MCF 10A (cell line): Measurements from ENCODE around the gene MARK3. TPM values are rescaled to one million over a fixed set of nuclear protein-coding genes. Genes with fewer than 3 reads are reported as not detected.

Experiments used
- BruUV-seq: library from RNA; stranded (reverse); fragments of 400-500 nt; replicated peaks from 2 replicates; lab custom pipeline; 2021; lab: Mats Ljungman, UMichigan
- CTCF ChIA-PET: fragments of 300-600 bp; sonication (Branson Sonifier 250); formaldehyde crosslinking; extraction: SDS; loops from one replicate; lab custom pipeline; 2021; ENCODE audit warnings: antibody characterized with exemption, inconsistent platforms; lab: Yijun Ruan, JAX
- POLR2A ChIA-PET: fragments of 300-600, 350-650 bp; sonication (Branson Sonifier 250); formaldehyde crosslinking; extraction: SDS; loops from one replicate; lab custom pipeline; 2020; ENCODE audit warnings: antibody characterized with exemption, inconsistent platforms; lab: Yijun Ruan, JAX
- DNase-seq: peaks from one replicate; pipeline ENCODE4 v3.0.0-alpha.2; 2018; ENCODE audit not compliant: unreplicated experiment
- H3K27ac Mint-ChIP-seq: one replicate; pipeline ENCODE4 v1.8.0; 2022; ENCODE audit warnings: mild to moderate bottlenecking, low read depth, mixed read lengths; ENCODE audit not compliant: unreplicated experiment
- H3K27me3 Mint-ChIP-seq: one replicate; pipeline ENCODE4 v1.8.0; 2022; ENCODE audit warnings: mixed read lengths; ENCODE audit not compliant: insufficient read depth, unreplicated experiment
- H3K36me3 Mint-ChIP-seq: one replicate; pipeline ENCODE4 v1.8.0; 2022; ENCODE audit warnings: mild to moderate bottlenecking, moderate library complexity, mixed read lengths; ENCODE audit not compliant: insufficient read depth, unreplicated experiment
- H3K4me1 Mint-ChIP-seq: one replicate; pipeline ENCODE4 v1.8.0; 2022; ENCODE audit warnings: mixed read lengths; ENCODE audit not compliant: insufficient read depth, unreplicated experiment
- H3K4me3 Mint-ChIP-seq: one replicate; pipeline ENCODE4 v1.8.0; 2022; ENCODE audit warnings: mild to moderate bottlenecking, moderate library complexity, mixed read lengths; ENCODE audit not compliant: unreplicated experiment
- H3K9me3 Mint-ChIP-seq: one replicate; pipeline ENCODE4 v1.8.0; 2022; ENCODE audit warnings: mixed read lengths; ENCODE audit not compliant: unreplicated experiment
- intact Hi-C: fragments of 100-400 bp; cut with micrococcal nuclease; formaldehyde crosslinking; loops from 2 replicates; pipeline ENCODE4 v1.14.1; 2022
- total RNA-seq: library from RNA; stranded (reverse); gene quantifications from 2 replicates; pipeline ENCODE4 v1.2.3, GENCODE V29; 2022
- TF ChIP-seq, protein P1 (sequence below): fragments of 200-600 bp; IDR thresholded peaks from one replicate; pipeline ENCODE4 v1.8.0; 2022; ENCODE audit warnings: antibody characterized with exemption, mild to moderate bottlenecking; ENCODE audit not compliant: unreplicated experiment

The MARK3 gene
- total RNA-seq, 1 experiment from 2014 or later: 130 TPM

DNA sequence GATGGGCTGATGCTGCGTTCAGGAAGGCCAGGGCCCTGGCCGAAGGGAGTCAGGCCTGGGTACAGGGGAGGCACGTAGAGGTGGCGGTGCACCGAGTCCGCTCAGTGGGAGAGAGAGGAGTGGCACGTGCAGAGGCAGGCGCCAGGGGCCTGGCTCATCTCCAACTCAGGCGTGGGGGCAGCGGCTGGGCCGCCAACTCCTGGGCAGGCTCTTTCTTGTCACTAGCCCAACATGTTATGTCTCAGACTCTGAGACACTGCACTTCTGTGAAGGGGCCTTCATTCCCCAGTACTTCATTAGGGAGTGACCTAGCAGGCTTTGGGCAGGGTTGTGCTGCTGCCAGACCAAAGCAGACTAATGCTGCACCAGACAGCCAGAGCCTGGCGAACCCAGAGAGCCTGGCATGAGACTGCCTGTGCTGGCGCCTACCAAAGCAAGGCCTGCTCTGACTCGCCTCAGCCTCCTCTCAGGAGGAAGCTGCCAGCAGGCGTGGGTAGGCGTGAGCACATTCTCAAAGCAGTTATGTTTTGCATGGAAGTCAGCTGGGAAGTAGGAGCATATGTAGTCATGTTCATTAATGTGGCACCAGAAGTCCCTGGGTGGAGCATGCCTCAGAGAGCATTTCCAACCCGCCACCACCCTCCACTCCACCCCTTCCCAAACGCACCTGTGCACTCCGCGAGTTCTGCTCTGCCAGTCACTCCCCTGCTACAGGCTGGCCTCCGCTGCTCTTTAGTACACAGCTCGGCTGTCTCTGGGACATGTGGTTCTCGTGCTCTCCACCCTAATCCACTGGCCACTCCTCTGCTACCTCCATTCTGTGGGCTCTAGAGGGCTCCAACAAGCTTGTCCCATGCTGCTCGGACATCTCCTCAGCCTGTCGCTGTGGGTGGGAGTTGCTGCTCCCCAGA lies 127.7 kb downstream of the MARK3 start:
- CTCF ChIA-PET: interaction anchor here (0.5 to 1.1 kb wide), 6 partner anchors 11 to 200 kb away, joined by 3 to 5 read pairs (median 3); no protein-coding TSS in a partner anchor
- peaks cover 42% of the 10 kb centered on the region for H3K36me3 Mint-ChIP-seq
- intact Hi-C loops: no loop called here
- H3K4me3 Mint-ChIP-seq: peak overlapping the region; percentile 55
- TF ChIP-seq, protein P1, sequence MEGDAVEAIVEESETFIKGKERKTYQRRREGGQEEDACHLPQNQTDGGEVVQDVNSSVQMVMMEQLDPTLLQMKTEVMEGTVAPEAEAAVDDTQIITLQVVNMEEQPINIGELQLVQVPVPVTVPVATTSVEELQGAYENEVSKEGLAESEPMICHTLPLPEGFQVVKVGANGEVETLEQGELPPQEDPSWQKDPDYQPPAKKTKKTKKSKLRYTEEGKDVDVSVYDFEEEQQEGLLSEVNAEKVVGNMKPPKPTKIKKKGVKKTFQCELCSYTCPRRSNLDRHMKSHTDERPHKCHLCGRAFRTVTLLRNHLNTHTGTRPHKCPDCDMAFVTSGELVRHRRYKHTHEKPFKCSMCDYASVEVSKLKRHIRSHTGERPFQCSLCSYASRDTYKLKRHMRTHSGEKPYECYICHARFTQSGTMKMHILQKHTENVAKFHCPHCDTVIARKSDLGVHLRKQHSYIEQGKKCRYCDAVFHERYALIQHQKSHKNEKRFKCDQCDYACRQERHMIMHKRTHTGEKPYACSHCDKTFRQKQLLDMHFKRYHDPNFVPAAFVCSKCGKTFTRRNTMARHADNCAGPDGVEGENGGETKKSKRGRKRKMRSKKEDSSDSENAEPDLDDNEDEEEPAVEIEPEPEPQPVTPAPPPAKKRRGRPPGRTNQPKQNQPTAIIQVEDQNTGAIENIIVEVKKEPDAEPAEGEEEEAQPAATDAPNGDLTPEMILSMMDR: no peak
- peak; percentile 89 for DNase-seq
- no peaks in the 10 kb centered on the region for H3K9me3 Mint-ChIP-seq
- H3K27ac Mint-ChIP-seq: peak overlapping the region; percentile 84
- peaks cover 19% of the 10 kb centered on the region for H3K4me1 Mint-ChIP-seq
- POLR2A ChIA-PET: interaction anchor here (0.5 to 3.5 kb wide), 15 partner anchors 8 to 212 kb away, joined by 3 to 30 read pairs (median 4); partner anchors contain the start of genes BAG5, COA8, TRMT61A and XRCC3
- H3K27me3 Mint-ChIP-seq: no peaks in the 10 kb centered on the region
- BruUV-seq: no TSS peak

DNA sequence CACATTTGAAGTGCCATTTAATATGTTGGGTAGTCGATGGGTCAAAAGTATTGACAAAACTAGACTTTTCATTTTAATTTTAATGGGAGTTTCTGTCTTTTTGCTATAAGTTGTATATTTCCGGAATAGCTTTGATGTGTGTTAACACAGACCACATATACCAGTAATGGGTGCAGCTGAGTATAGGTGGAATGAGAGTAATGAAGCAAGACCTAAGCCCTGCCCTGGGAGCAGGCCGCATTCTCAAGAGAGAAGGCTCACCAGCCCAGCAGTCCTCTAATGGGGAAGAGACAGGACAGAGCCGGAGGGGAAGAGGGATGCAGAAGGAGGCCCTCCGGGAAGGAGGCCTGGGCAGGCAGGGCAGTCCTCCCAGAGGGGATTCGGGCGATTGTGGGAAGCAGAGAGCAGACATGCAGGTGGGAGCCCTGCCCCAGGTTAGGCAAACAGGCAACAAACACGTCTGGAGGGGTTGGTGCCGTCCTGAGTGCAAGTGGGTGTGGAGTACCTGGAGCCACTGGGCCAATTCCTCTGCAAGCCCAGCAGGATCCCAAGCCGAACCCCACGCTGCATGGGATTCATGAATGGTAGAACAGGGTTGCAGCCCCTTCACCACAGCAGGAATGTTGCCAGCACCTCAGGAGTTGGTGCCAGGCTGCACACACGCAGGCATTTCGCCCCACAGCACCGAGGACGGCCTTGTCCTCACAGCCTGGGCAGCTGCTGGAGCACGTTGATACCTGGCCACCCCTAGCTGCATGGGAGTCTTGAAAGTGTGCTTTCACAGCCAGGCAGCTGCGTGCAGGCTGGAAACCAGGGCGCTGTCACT lies 129.6 kb downstream of the MARK3 start:
- no peaks in the 10 kb centered on the region for H3K27me3 Mint-ChIP-seq
- peaks cover 28% of the 10 kb centered on the region for H3K36me3 Mint-ChIP-seq
- intact Hi-C loops: no loop called here
- no peak overlapping the region for H3K4me3 Mint-ChIP-seq
- peaks cover 33% of the 10 kb centered on the region for H3K4me1 Mint-ChIP-seq
- ChIA-PET CTCF (interaction anchor here (0.7 to 7.0 kb wide), 4 partner anchors 15 to 35 kb away, joined by 3 to 126 read pairs (median 4); no protein-coding TSS in a partner anchor), POLR2A (interaction anchor here (0.5 to 0.9 kb wide), 2 partner anchors 22 to 803 kb away, joined by 3 read pairs; no protein-coding TSS in a partner anchor)
- no peaks in the 10 kb centered on the region for H3K9me3 Mint-ChIP-seq
- TF ChIP-seq, protein P1: no peak
- H3K27ac Mint-ChIP-seq: peak overlapping the region; percentile 49
- DNase-seq: no peak
- no TSS peak for BruUV-seq

DNA sequence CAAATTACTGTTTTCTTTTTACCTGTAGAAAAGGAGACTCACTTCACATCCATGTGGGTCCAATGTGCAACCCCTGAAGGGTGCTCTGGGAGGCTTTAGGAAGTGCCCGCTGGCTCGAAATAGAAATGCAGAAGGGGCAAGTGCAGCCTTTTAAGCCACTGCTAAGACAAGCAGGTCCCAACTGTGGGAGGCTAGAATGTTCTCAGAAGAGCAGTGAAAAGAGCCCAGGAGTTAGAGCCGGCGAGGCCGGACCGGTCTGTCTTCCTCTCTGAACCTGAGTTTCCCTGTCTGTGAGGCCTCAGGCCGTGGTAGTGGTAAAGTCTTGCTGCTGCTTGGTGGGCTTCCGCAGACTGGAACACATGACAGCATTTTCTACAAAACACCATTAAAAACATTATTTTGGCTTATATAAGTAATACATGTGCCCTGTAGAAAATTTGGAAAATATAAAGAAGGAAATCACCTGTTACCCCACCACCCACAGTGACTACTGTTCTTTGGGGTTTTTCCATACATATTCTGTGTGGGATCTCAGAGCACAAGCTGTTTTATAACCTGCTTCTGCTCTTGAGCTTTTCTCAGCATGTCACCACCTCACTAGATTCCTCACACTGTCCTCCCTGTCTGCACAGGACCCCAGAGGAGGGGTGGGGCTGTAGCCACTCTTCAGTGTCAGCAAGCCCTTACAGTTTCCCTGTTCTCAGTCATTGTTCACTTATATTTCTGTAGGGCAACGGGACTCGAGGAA lies 131.4 kb downstream of the MARK3 start:
- no peak overlapping the region for H3K4me3 Mint-ChIP-seq
- peaks cover 14% of the 10 kb centered on the region for H3K36me3 Mint-ChIP-seq
- DNase-seq: no peak
- no peaks in the 10 kb centered on the region for H3K9me3 Mint-ChIP-seq
- intact Hi-C loops: no loop called here
- BruUV-seq: no TSS peak
- ChIA-PET POLR2A (interaction anchor here (0.6 kb wide), 1 partner anchor 10 kb away, joined by 4 read pairs; no protein-coding TSS in a partner anchor), CTCF (interaction anchor here (0.6 to 7.0 kb wide), 6 partner anchors 12 to 468 kb away, joined by 3 to 126 read pairs (median 12); no protein-coding TSS in a partner anchor)
- no peaks in the 10 kb centered on the region for H3K27me3 Mint-ChIP-seq
- TF ChIP-seq, protein P1: no peak
- H3K4me1 Mint-ChIP-seq: peaks cover 33% of the 10 kb centered on the region
- no peak overlapping the region for H3K27ac Mint-ChIP-seq
